ENCODE results near the gene RPS6KA6.

RPS6KA6 gene

DNA sequence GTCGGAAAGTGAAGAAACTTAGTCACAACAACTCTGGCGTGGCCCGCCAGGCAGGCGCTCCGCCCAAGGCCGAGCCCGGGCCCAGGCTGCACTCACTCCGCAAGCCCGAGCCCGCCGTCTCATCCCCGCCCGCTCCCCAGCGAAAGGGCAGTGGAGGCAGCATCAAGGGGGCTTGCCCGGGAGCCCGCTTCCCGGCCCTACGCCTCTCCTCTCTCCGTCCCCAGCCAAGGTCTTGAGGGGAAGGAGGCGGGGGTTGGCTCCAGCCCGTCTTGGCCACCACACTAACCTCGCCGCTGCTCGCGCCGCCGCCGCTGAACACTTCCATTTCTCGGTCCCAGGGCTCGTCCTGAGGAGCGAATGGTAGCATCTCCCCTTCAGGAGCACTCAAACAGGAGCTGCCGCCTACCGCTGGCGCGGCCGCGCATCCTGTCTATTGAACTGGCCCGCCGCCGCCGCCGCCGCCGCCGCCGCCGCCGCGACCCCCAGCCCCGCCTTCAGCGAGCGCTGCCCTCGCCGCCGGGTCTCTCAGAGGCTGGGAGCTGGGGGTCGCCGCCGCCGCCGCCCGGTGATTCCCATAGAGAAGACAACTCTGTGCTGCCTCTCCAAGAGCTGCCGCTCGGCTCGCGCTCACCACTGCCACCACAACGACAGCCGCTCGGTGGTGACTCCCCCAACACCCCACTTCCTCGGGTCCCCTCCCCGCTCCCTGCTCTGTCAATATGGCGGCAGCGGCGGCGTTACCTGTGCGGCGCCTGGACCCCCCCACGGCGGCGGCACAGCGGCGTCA, at the start of gene RPS6KA6:
TSS of gene RPS6KA6 (minus strand) at position 667 of the 787 bp plus-strand sequence. CDS start at position 367, 300 bp downstream.
- Histone ChIP-seq H3K4me3 (ENCODE audit: low read depth, low read length) (peak within 1 kb of the TSS; percentile 48), H3K9me3 (ENCODE audit: control insufficient read depth, insufficient read depth, low read depth, low read length) (peaks cover 4% of the 10 kb centered on the region), H3K27ac (ENCODE audit: extremely low read depth, low read depth, low read length) (peak within 1 kb of the TSS; percentile 43), H3K4me1 (ENCODE audit: control insufficient read depth, insufficient read depth, low read length) (no peaks in the 10 kb centered on the region; the same call in 1 of the 2 replicates), H3K36me3 (ENCODE audit: control insufficient read depth in 2 of 2, insufficient read depth in 1 of 2, low read length in 2 of 2) (no peaks in the 10 kb centered on the region)
- ChIA-PET CTCF (interaction anchor here (0.6 to 0.8 kb wide), 2 partner anchors 67 to 142 kb away, joined by 3 to 7 read pairs; no protein-coding TSS in a partner anchor), POLR2A (no interaction called here)
- peak; percentile 68 for TF ChIP-seq ZBTB20 (tag by site-specific recombination; IDR thresholded peaks at IDR 0.05)
- TF ChIP-seq ZNF335 (tag by site-specific recombination; conservative IDR thresholded peaks at IDR 0.05) = peak; percentile 1; the same call in 1 of the 2 replicates
- no peak for TF ChIP-seq ZNF707 (tag by site-specific recombination; IDR thresholded peaks at IDR 0.05)
- TF ChIP-seq ZNF629 (tag by site-specific recombination; IDR thresholded peaks at IDR 0.05) = no peak
- TF ChIP-seq, protein P1, sequence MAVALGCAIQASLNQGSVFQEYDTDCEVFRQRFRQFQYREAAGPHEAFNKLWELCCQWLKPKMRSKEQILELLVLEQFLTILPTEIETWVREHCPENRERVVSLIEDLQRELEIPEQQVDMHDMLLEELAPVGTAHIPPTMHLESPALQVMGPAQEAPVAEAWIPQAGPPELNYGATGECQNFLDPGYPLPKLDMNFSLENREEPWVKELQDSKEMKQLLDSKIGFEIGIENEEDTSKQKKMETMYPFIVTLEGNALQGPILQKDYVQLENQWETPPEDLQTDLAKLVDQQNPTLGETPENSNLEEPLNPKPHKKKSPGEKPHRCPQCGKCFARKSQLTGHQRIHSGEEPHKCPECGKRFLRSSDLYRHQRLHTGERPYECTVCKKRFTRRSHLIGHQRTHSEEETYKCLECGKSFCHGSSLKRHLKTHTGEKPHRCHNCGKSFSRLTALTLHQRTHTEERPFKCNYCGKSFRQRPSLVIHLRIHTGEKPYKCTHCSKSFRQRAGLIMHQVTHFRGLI (tag by site-specific recombination; IDR thresholded peaks at IDR 0.05) = no peak
- TF ChIP-seq, protein P2, sequence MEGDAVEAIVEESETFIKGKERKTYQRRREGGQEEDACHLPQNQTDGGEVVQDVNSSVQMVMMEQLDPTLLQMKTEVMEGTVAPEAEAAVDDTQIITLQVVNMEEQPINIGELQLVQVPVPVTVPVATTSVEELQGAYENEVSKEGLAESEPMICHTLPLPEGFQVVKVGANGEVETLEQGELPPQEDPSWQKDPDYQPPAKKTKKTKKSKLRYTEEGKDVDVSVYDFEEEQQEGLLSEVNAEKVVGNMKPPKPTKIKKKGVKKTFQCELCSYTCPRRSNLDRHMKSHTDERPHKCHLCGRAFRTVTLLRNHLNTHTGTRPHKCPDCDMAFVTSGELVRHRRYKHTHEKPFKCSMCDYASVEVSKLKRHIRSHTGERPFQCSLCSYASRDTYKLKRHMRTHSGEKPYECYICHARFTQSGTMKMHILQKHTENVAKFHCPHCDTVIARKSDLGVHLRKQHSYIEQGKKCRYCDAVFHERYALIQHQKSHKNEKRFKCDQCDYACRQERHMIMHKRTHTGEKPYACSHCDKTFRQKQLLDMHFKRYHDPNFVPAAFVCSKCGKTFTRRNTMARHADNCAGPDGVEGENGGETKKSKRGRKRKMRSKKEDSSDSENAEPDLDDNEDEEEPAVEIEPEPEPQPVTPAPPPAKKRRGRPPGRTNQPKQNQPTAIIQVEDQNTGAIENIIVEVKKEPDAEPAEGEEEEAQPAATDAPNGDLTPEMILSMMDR (tag by site-specific recombination; IDR thresholded peaks at IDR 0.05) = no peak
- no peak for TF ChIP-seq ZNF785 (tag by site-specific recombination; IDR thresholded peaks at IDR 0.05)
- TF ChIP-seq ZNF433 (tag by site-specific recombination; IDR thresholded peaks at IDR 0.05; ENCODE audit: low read depth) = no peak
- no peak for TF ChIP-seq OVOL3 (tag by site-specific recombination; IDR thresholded peaks at IDR 0.05)
- TF ChIP-seq ZNF138 (tag by site-specific recombination; IDR thresholded peaks at IDR 0.05; ENCODE audit: borderline replicate concordance) = no peak
- TF ChIP-seq ZNF221 (tag by site-specific recombination; IDR thresholded peaks at IDR 0.05; ENCODE audit: borderline replicate concordance) = no peak
- no peak for TF ChIP-seq ZNF776 (tag by site-specific recombination; IDR thresholded peaks at IDR 0.05; ENCODE audit: borderline replicate concordance)
- TF ChIP-seq ZBTB7A (tag by site-specific recombination; IDR thresholded peaks at IDR 0.05; ENCODE audit: low read depth) = no peak
- no peak for TF ChIP-seq OSR2 (tag by site-specific recombination; IDR thresholded peaks at IDR 0.05)
- TF ChIP-seq, protein P3, sequence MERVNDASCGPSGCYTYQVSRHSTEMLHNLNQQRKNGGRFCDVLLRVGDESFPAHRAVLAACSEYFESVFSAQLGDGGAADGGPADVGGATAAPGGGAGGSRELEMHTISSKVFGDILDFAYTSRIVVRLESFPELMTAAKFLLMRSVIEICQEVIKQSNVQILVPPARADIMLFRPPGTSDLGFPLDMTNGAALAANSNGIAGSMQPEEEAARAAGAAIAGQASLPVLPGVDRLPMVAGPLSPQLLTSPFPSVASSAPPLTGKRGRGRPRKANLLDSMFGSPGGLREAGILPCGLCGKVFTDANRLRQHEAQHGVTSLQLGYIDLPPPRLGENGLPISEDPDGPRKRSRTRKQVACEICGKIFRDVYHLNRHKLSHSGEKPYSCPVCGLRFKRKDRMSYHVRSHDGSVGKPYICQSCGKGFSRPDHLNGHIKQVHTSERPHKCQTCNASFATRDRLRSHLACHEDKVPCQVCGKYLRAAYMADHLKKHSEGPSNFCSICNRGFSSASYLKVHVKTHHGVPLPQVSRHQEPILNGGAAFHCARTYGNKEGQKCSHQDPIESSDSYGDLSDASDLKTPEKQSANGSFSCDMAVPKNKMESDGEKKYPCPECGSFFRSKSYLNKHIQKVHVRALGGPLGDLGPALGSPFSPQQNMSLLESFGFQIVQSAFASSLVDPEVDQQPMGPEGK (tag by site-specific recombination; IDR thresholded peaks at IDR 0.05) = peak; percentile 67
- TF ChIP-seq ZFHX2 (tag by site-specific recombination; conservative IDR thresholded peaks at IDR 0.05) = no peak
- TF ChIP-seq ZNF623 (tag by site-specific recombination; IDR thresholded peaks at IDR 0.05) = no peak
- TF ChIP-seq ZNF624 (tag by site-specific recombination; IDR thresholded peaks at IDR 0.05) = no peak
- TF ChIP-seq, protein P4, sequence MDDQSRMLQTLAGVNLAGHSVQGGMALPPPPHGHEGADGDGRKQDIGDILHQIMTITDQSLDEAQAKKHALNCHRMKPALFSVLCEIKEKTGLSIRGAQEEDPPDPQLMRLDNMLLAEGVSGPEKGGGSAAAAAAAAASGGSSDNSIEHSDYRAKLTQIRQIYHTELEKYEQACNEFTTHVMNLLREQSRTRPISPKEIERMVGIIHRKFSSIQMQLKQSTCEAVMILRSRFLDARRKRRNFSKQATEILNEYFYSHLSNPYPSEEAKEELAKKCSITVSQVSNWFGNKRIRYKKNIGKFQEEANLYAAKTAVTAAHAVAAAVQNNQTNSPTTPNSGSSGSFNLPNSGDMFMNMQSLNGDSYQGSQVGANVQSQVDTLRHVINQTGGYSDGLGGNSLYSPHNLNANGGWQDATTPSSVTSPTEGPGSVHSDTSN (CRISPR knock-in tag; IDR thresholded peaks at IDR 0.05) = no peak
- no peak for TF ChIP-seq ZNF394 (tag by site-specific recombination; IDR thresholded peaks at IDR 0.05; ENCODE audit: borderline replicate concordance)
- TF ChIP-seq GLIS1 (tag by site-specific recombination; IDR thresholded peaks at IDR 0.05) = no peak
- TF ChIP-seq, protein P5, sequence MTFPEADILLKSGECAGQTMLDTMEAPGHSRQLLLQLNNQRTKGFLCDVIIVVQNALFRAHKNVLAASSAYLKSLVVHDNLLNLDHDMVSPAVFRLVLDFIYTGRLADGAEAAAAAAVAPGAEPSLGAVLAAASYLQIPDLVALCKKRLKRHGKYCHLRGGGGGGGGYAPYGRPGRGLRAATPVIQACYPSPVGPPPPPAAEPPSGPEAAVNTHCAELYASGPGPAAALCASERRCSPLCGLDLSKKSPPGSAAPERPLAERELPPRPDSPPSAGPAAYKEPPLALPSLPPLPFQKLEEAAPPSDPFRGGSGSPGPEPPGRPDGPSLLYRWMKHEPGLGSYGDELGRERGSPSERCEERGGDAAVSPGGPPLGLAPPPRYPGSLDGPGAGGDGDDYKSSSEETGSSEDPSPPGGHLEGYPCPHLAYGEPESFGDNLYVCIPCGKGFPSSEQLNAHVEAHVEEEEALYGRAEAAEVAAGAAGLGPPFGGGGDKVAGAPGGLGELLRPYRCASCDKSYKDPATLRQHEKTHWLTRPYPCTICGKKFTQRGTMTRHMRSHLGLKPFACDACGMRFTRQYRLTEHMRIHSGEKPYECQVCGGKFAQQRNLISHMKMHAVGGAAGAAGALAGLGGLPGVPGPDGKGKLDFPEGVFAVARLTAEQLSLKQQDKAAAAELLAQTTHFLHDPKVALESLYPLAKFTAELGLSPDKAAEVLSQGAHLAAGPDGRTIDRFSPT (tag by site-specific recombination; IDR thresholded peaks at IDR 0.05) = no peak
- no peak for TF ChIP-seq BCL11A (tag by site-specific recombination; IDR thresholded peaks at IDR 0.05; ENCODE audit: low read depth)
- no peak for TF ChIP-seq ZNF112 (tag by site-specific recombination; IDR thresholded peaks at IDR 0.05)
- TF ChIP-seq, protein P6, sequence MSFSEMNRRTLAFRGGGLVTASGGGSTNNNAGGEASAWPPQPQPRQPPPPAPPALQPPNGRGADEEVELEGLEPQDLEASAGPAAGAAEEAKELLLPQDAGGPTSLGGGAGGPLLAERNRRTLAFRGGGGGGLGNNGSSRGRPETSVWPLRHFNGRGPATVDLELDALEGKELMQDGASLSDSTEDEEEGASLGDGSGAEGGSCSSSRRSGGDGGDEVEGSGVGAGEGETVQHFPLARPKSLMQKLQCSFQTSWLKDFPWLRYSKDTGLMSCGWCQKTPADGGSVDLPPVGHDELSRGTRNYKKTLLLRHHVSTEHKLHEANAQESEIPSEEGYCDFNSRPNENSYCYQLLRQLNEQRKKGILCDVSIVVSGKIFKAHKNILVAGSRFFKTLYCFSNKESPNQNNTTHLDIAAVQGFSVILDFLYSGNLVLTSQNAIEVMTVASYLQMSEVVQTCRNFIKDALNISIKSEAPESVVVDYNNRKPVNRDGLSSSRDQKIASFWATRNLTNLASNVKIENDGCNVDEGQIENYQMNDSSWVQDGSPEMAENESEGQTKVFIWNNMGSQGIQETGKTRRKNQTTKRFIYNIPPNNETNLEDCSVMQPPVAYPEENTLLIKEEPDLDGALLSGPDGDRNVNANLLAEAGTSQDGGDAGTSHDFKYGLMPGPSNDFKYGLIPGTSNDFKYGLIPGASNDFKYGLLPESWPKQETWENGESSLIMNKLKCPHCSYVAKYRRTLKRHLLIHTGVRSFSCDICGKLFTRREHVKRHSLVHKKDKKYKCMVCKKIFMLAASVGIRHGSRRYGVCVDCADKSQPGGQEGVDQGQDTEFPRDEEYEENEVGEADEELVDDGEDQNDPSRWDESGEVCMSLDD (tag by site-specific recombination; IDR thresholded peaks at IDR 0.05) = peak; percentile 46; the same call in 1 of the 2 replicates

Data from HEK293 (cell line).